Measurements from ENCODE around the gene GALNT11.
"Not testable (repeated sequence)": the region's sequence is repeated elsewhere in the genome, so short reads cannot be mapped to it uniquely, and the experiment has no call there.

Gene GALNT11

DNA sequence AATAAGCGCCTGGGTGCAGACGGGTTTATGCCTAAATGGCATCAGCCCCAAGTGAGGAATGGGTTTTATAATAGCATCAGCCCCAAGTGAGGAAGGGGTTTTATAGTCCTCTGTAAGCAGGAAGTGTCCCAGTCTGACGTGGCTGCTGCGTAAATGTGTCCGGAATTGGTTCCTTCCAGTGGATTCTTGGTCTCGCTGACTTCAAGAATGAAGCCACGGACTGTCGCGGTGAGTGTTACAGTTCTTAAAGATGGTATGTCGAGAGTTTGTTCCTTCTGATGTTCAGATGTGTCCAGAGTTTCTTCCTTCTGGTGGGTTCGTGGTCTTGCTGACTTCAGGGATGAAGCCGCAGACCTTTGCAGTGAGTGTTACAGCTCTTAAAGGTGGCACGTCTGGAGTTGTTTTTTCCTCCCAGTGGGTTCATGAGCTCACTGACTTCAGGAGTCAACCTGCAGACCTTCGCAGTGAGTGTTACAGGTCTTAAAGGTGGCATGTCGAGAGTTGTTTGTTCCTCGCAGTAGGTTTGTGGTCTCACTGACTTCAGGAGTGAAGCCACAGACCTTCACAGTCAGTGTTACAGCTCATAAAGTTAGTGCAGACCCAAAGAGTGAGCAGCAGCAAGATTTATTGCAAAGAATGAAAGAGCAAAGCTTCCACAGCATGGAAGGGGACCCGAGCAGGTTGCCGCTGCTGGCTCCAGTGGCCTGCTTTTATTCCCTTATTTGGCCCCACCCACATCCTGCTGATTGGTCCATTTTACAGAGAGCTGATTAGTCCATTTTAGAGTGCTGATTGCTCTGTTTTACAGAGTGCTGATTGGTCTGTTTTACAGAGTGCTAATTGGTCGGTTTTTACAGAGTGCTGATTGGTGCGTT lies 2.3 kb downstream of the GALNT11 start:
- DNase-seq (ENCODE audit: low read depth, low spot score), result not testable (repeated sequence)

GRCh38 chr7:152030059-152030458 lies 4.6 kb downstream of the GALNT11 start:
- not testable (repeated sequence) for DNase-seq (ENCODE audit: low read depth, low spot score)

- not testable (repeated sequence) for DNase-seq (ENCODE audit: low read depth, low spot score)
Observed at GRCh38 chr7:152030639-152031038, 5.2 kb downstream of the GALNT11 start.

GRCh38 chr7:152035817-152036216 lies 10.3 kb downstream of the GALNT11 start:
- no peak for DNase-seq (ENCODE audit: low read depth, low spot score)

DNA sequence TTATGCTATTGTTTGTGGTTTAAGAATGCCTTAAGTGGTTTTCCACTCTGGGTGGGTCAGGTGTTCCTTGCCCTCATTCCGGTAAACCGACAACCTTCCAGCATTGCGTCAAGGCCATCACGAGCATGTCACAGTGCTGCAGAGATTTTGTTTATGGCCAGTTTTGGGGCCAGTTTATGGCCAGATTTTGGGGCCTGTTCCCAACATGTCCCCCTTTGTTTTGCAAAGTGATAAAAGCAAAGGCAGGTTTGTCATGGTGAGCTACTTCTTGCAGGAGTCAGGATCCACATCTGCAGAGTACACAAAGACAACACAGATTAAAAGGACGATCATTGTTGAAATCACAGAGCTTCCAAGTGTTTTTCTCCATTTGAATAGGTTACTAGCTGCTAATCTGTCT lies 12.9 kb downstream of the GALNT11 start:
- not testable (repeated sequence) for DNase-seq (ENCODE audit: low read depth, low spot score)

DNA sequence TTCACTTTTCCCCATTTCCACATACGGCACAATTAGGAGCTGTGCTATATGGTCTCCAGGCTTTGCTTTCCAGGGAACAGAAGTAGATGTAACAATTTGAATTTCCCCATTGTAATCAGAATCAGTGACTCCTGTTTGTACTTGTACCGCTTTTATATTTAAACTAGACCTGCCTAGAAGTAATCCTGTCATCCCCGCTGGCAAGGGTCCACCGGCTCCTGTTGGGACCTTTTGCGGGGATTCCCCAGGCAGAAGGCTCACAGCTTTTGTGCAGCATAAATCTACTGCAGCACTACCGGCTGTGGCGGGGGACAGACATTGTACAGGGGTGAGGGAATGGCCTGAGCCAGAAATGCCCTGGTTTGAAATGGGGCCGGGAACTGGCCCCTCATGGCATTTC lies 17.6 kb downstream of the GALNT11 start:
- not testable (repeated sequence) for DNase-seq (ENCODE audit: low read depth, low spot score)

DNA sequence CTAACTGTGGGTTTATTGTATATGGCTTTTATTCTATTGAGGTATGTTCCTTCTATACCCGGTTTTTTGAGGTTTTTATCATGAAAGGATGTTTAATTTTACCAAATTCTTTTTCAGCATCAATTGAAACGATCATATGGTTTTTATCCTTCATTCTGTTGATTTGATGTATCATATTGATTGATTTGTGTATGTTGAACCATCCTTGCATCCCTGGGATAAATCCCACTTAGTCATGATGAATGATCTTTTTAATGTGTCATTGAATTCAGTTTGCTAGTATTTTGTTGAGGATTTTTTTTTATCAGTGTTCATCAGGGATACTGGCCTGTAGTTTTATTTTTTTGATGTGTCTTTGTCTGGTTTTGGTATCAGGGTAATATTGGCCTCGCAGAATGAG lies 19.4 kb downstream of the GALNT11 start:
- not testable (repeated sequence) for DNase-seq (ENCODE audit: low read depth, low spot score)

DNA sequence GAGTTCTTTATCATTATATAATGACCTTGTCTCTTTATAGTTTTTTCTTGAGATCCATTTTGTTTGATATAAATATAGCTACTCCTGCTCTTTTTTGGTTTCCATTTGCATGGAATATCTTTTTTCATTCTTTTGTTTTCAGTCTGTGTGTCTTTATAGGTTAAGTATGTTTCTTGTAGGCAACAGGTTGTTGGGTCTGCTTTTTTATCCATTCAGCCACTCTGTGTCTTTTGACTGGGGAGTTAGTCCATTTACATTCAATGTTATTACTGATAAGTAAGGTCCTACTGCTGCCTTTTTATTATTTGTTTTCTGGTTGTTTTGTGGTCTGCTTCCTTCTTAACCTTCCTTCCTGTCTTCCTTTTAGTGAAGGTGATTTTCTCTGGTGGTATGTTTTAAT lies 21.1 kb downstream of the GALNT11 start:
- no peak for DNase-seq (ENCODE audit: low read depth, low spot score)

DNA sequence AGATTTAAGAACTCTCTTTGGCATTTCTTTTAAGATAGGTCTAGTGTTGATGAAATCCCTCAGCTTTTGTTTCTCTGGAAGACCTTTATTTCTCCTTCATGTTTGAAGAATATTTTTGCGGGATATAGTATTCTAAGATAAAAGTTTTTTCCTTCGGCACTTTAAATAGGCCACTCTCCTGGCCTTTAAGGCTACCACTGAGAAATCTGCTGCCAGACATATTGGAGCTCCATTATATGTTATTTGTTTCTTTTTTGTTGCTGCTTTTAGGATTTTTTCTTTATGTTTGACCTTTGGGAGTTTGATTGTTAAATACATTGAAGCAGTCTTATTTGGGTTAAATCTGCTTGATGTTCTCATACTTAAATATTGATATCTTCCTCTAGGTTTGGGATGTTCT lies 22.6 kb downstream of the GALNT11 start:
- DNase-seq (ENCODE audit: low read depth, low spot score), result no peak

GRCh38 chr7:152050547-152050971 lies 25.1 kb downstream of the GALNT11 start:
- DNase-seq (ENCODE audit: low read depth, low spot score), result no peak

DNA sequence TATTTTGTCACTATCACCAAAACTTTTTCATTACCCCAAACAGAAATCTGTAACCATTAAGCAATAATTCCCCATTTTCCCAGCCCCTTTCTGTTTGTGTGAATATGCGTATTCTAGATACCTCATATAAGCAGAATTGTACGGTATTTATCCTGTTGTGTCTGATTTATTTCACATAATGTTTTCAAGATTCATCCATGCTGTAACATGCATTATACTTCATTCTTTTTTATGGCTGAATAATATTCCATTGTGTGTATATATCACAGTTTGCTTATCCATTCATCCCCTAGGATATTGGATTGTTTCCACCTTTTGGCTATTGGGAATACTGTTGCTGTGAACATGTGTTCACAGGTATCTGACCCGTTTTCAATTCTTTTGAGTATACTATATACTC lies 26.5 kb downstream of the GALNT11 start:
- no peak for DNase-seq (ENCODE audit: low read depth, low spot score)

- no peak for DNase-seq (ENCODE audit: low read depth, low spot score)
Observed at GRCh38 chr7:152052771-152053170, 27.3 kb downstream of the GALNT11 start.

DNA sequence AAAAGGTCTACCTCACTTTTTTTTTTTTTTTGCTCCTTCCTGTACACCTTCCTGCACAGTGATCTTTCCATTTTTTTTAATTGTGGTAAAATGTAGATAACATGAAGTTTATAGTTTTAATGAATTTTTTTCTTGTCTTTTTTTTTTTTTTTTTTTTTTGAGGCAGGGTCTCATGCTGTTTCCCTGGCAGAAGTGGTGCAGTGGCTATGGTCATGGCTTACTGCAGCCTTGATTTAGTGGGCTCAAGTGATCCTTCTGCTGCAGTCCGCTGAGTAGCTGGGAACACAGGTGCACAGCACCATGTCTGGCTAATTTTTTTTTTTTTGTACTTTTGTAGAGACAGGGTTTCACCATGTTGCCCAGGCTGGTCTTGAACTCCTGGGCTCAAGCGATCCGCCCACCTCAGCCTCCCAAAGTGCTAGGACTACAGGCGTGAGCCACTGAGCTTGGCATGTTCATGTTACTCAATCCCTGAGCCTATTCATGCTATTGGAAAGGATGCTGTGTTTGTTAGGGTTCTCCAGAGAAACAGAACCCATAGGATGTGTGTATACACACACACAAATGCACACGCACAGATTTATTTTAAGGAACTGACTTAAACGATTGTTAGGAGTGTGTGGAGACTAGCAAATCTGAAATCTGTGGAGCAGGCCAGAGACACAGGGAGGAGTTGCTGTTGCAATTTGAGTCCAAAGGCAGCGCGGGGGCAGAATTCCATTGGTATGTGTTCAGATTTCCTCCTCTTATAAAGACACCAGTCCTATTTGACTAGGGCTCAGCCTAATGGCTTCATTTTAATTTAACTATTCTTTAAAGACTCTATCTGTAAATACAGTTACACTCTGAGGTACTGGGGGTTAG lies 29.1 kb downstream of the GALNT11 start:
- DNase-seq (ENCODE audit: low read depth, low spot score), result no peak

DNA sequence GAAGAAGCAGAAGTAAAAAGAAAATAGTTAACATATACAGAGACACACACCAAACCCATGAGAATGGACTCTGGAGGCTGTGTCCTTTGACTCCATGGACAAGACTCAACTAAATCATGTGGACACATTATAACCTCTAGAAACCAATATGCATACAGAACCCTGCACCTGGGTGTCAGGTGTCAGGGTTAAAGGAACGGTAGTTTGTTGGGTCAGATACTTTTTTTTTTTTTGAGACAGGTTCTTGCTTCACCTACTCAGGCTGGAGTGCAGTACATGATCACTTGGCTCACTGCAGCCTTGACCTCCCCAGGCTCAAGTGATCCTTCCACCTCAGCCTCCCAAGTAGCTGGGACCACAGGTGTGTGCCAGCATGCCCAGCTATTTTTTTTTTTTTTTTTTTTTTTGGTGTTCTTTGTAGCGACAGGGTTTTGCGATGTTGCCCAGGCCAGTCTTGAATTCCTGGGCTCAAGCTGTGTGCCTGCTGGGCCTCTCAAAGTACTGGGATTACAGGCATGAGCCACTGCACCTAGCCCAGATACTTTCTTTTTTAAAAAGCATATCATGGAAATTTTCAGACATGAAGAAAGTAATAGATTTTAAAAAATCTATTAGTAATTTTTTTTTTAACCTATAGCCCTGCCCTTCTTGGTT lies 31.3 kb downstream of the GALNT11 start:
- DNase-seq (ENCODE audit: low read depth, low spot score), result no peak

GRCh38 chr7:152059311-152059710 lies 33.8 kb downstream of the GALNT11 start:
- DNase-seq (ENCODE audit: low read depth, low spot score), result no peak

DNA sequence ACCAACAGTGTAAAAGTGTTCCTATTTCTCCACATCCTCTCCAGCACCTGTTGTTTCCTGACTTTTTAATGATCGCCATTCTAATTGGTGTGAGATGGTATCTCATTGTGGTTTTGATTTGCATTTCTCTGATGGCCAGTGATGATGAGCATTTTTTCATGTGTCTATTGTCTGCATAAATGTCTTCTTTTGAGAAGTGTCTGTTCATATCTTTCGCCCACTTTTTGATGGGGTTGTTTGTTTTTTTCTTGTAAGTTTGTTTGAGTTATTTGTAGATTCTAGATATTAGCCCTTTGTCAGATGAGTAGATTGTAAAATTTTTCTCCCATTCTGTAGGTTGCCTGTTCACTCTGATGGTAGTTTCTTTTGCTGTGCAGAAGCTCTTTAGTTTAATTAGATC lies 35.6 kb downstream of the GALNT11 start:
- DNase-seq (ENCODE audit: low read depth, low spot score), result not testable (repeated sequence)

DNA sequence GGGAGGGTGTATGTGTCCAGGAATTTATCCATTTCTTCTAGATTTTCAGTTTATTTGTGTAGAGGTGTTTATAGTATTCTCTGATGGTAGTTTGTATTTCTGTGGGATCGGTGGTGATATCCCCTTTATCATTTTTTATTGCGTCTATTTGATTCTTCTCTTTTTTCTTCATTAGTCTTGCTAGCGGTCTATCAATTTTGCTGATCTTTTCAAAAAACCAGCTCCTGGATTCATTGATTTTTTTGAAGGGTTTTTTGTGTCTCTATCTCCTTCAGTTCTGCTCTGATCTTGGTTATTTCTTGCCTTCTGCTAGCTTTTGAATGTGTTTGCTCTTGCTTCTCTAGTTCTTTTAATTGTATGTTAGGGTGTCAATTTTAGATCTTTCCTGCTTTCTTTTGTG lies 37.7 kb downstream of the GALNT11 start:
- DNase-seq (ENCODE audit: low read depth, low spot score), result not testable (repeated sequence)

GRCh38 chr7:152063821-152064220 lies 38.3 kb downstream of the GALNT11 start:
- not testable (repeated sequence) for DNase-seq (ENCODE audit: low read depth, low spot score)

GRCh38 chr7:152065800-152066344 lies 40.4 kb downstream of the GALNT11 start:
- not testable (repeated sequence) for DNase-seq (ENCODE audit: low read depth, low spot score)

DNA sequence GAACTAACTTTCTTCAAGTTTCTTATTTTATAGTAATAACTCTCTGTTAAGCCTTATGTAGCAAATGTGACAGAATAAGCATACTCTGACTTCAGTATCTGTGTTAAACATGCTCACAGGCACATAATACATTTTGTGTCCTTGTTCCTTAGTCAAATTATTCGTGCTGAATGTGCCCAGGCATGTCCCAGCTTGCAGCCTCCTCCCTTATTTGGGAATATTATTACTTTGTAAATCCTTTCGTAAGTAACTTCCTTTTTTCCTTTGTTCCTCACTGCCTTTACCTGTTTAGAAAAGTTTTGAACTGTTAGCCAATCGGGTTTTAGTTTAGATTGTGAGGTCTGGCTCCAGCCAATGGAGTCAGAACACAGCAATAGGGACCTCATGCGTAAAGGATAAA lies 46.9 kb downstream of the GALNT11 start:
- no peak for DNase-seq (ENCODE audit: low read depth, low spot score)

DNA sequence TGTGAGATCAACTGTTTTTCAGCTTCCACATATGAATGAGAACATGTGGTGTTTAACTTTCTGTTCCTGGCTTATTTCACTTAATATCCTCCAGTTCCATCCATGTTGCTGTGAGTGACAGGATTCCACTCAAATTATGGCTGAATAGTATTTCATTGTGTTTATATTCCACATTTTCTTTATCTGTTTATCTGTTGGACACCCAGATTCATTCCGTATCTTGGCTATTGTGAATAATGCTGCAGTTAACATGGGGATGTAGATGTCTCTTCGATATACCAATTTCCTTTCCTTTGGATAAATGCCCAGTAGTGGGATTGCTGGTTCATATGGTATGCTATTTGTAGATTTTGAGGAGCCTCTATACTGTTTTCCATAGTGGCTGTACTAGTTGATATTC lies 47.9 kb downstream of the GALNT11 start:
- DNase-seq (ENCODE audit: low read depth, low spot score), result no peak

DNA sequence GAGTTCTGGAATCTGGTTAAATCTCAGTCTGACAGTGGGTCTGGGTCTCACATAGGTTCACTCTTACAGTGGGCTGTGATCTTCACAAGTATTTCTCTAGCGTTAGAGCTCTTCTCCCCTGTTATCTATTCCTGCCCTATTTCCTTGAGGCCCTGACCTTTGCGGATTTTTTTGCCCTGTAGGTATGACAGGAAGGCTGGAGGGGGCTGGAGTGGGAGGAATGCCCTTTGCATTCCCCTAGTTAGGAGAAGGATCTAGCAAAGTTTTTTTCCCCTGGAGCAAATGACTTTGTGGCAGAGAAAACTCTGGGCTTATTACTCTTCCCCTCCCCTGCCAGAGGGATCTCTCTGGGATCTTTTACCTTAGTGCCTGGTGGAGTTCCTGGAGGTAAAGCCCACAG lies 49.2 kb downstream of the GALNT11 start:
- no peak for DNase-seq (ENCODE audit: low read depth, low spot score)

Data from iPS DF 19.7 (cell line).